Measurements from ENCODE around the gene LTK.

LTK gene

GRCh38 chr15:41513506-41514227, at the start of gene LTK:
Gene LTK, minus strand, starts transcription at chr15:41513827. Its CDS starts 118 bp downstream, at chr15:41513709.
- no peak for DNase-seq (ENCODE audit: low read depth)

DNA sequence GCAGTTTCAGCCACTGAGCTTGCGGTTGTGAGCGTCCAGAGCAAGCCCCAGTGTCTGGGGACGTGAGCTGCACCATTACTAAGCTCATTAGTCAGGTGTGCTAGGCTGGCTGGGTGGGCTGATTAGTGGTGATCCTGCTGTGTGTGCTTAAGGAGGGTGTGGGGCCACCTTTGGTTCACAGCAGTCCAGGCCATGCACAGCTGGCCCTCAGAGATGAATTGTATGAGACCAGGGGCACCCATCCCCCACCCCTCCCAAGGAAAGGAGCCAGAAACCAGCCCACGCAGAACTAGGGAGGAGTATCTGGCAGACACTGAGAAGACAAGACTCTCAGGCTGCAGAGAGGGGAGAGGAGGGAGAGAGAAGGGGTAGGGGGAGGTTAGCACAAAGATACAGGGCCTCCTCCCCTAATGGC, 49.2 kb upstream of the LTK start:
- no peak for DNase-seq (ENCODE audit: low read depth)

DNA sequence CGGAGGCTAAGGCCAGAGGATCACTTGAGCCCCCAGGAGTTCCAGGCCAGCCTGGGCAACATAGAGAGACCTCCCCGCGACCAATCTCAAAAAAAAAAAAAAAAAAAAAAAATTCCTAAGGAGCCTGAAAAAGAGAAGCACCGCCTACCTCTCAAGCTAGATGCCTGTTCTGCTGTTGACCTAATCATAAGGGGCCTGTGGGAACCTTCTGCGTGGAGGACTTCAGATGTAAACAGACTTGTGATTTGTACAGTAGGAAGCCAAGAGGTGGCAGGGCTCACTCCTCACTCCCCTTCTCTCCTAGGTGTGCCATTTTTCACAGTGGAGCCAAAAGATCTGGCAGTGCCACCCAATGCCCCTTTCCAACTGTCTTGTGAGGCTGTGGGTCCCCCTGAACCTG, 48.6 kb upstream of the LTK start:
- no peak for DNase-seq (ENCODE audit: low read depth)

- no peak for DNase-seq (ENCODE audit: low read depth)
These were observed 48.1 kb upstream of the LTK start for GRCh38 chr15:41561777-41562145.

DNA sequence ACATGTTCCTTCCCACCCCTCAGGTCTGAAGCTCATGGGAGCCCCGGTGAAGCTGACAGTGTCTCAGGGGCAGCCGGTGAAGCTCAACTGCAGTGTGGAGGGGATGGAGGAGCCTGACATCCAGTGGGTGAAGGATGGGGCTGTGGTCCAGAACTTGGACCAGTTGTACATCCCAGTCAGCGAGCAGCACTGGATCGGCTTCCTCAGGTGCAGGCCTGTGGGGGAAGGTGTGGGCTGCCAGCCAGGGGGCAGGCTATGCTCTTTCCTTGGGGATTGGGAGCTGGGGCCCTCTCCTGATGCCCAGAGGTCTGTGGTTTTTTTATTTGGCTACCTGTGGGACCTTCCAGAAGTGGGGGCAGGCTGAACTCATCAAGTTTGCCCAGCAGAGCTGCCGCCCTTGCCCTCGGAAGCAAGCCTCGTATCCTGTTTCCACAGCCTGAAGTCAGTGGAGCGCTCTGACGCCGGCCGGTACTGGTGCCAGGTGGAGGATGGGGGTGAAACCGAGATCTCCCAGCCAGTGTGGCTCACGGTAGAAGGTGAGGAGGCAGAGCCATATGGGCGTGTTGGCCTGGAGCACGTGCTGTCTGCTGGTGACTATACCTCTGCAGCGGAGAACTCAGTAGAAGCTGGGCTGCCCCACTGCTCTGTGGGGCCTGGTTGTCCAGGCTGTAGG, 47.6 kb upstream of the LTK start:
- DNase-seq (ENCODE audit: low read depth), result no peak

GRCh38 chr15:41560572-41560874, 46.9 kb upstream of the LTK start:
- no peak for DNase-seq (ENCODE audit: low read depth)

GRCh38 chr15:41559239-41559782, 45.7 kb upstream of the LTK start:
- no peak for DNase-seq (ENCODE audit: low read depth)

GRCh38 chr15:41558400-41559238, 45.0 kb upstream of the LTK start, which contains the start of gene TYRO3:
Gene TYRO3, plus strand, starts transcription at chr15:41559212. Its CDS starts 46 bp downstream, at chr15:41559258.
- DNase-seq (ENCODE audit: low read depth), result peak; percentile 63

DNA sequence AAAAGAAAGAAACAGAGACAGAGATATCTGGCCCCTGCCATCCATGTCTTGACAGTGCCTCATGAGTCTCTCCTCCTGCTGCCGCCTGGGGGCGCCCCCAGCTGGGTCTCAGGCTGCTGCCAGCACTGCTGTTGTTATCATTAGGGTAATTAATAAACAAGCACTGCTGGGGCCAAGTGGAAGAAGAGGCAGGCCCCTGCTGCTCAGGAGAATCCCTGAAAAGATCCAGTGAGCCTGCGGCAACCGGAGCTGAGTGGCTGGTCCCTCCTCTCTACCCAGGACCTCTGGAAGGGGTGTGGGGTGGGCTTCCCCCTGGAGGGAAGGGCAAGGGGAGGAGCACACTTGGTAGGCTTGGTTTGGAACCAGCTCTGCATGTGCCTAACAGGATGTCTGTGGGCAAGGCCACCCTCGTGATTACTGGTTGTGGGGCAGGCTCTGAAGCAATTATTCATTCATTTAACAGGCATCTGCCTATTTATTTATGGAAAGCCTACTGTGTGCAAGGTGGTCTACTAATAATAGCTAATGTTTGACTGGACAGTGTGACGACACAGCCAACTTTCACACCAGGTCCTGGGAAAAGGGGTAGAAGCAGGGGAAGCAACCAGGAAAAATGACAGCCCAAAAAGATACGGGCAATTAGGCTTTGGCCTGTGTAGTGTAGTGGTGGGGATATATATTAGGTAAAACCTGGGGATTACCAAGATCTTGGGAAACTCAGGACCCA, 44.2 kb upstream of the LTK start:
- peak; percentile 58 for DNase-seq (ENCODE audit: low read depth)

- DNase-seq (ENCODE audit: low read depth), result no peak
These were observed 43.0 kb upstream of the LTK start for GRCh38 chr15:41556677-41557076.

DNA sequence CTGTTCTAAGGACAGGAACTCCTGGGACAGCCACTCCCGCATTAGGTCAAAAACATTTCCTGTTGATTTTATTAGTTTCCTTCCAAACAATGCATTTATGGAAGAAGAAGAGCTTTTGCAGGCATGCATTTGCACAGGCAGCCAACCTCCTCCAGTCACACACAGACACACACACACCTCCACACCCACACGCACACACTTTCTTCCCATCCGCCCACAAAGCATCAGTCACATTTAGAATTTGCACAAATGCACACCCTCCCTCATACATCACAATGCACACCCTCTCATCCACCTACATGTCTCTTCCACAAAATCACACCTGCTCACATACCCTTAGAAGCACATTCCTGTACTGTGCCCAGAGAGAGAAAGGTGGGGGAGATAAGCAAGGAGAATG, 41.3 kb upstream of the LTK start:
- no peak for DNase-seq (ENCODE audit: low read depth)

- DNase-seq (ENCODE audit: low read depth), result no peak
These were observed 40.7 kb upstream of the LTK start for GRCh38 chr15:41554343-41554742.

DNA sequence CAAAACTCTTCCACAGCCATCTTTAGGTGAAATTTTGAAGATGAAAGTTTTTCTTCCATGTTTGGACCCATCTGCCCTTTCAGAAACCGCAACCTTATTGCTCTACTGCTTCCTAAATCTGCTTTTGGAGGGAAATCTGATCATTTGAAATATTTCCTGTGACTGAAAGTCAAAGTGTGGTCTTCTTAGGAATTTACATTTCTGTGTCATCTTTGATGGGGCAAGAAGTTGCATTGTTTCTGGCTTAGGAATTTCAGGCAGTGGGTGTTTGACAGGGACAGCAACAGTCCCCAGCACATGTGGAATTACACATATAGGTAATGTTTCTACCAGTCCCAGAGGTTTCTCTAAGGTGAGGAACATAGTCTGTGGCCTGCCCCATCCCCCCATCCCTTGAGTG, 40.1 kb upstream of the LTK start:
- DNase-seq (ENCODE audit: low read depth), result no peak

- no peak for DNase-seq (ENCODE audit: low read depth)
These were observed 36.6 kb upstream of the LTK start for GRCh38 chr15:41550066-41550775.

DNA sequence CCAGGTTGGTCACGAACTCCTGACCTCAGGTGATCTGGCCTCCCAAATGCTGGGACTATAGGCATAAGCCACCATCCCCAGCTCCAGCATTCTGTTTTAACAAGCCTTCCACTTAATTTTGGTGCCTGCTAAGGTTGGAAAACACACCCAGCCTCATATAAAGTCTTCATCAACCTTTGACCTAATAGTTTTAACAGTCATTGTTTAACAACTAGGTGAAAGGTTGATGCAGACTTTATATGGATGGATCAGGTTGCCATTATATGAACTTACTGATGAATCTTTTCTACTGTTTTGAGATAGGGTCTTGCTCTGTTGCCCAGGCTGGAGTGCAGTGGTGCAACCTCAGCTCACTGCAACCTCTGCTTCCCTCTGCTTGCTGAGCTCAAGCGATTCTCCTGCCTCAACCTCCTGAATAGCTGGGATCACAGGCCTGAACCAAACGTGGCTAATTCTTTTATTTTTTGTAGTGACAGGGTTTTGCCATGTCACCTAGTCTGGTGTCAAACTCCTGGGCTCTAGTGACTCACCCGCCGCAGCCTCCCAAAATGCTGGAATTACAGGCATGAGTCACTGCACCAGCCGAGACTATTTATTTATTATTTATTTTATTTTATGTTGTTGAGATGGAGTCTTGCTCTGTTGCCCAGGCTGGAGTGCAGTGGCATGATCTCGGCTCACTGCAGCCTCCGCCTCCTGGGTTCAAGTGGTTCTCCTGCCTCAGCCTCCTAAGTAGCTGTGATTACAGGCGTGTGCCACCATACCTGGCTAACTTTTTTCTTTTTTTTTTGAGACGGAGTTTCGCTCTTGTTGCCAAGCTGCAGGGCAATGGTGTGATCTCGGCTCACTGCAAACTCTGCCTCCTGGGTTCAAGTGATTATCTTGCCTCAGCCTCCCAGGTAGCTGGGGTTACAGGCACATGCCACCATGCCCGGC, 33.5 kb upstream of the LTK start:
- no peak for DNase-seq (ENCODE audit: low read depth)

- DNase-seq (ENCODE audit: low read depth), result no peak
These were observed 31.6 kb upstream of the LTK start for GRCh38 chr15:41545218-41545617.

GRCh38 chr15:41544650-41545015, 31.0 kb upstream of the LTK start:
- no peak for DNase-seq (ENCODE audit: low read depth)

- no peak for DNase-seq (ENCODE audit: low read depth)
These were observed 29.9 kb upstream of the LTK start for GRCh38 chr15:41543521-41543870.

- no peak for DNase-seq (ENCODE audit: low read depth)
These were observed 23.2 kb upstream of the LTK start for GRCh38 chr15:41536866-41537265.

DNA sequence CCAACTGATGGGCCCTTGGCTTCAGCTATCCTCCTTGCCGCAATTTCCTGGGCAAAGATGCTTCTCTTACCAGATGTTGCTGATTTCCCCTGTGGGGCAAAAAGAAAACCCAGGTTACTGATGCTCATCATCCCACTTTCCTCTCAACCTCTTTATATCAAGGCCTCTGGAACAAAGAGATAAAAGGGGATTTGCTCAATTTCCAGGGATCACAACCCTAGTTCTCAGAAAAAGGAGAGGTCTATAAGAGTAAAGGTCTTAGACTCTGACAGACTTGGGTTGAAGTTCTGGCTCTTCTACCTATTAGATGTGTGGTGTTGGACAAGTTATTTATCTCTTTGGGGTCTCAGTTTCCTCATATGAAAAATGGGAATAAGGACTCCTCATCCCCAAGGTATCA, 21.9 kb upstream of the LTK start:
- DNase-seq (ENCODE audit: low read depth), result no peak

All from activated T-helper 1 cell treated with Interleukin-2 at 50 U/mL for 16 hours (primary cell).